GM23338 (cell line): ENCODE data around the gene TMEM223. TPM values are rescaled to one million over a fixed set of nuclear protein-coding genes. Genes with fewer than 3 reads are reported as not detected.

Source experiments
- ATAC-seq: fragments of 200-7000 bp; cut with Tn5 transposase; 3 replicates; pipeline ENCODE4 v1.9.1; 2020
- DNase-seq: peaks from one replicate; pipeline ENCODE4 v3.0.0-alpha.2; 2015; ENCODE audit warnings: low spot score
- H2AFZ ChIP-seq: fragments of 200-600 bp; sonication (generic); 2 replicates; pipeline ENCODE4 v1.8.0; 2016; ENCODE audit warnings: antibody characterized with exemption, mild to moderate bottlenecking, moderate library complexity
- H3F3A ChIP-seq: fragments of 200-600 bp; sonication (generic); replicated peaks from 2 replicates; pipeline ENCODE4 v1.8.0; 2017; ENCODE audit warnings: antibody characterized with exemption, mixed run types, low read depth
- H3K27ac ChIP-seq: fragments of 200-600 bp; sonication (generic); 2 replicates; pipeline ENCODE4 v1.6.1; 2016; ENCODE audit warnings: low read depth
- H3K27me3 ChIP-seq: fragments of 200-600 bp; sonication (generic); 2 replicates; pipeline ENCODE4 v1.8.0; 2016; ENCODE audit warnings: mild to moderate bottlenecking, mixed run types, moderate library complexity; ENCODE audit not compliant: insufficient read depth
- H3K36me3 ChIP-seq: fragments of 200-600 bp; sonication (generic); 2 replicates; pipeline ENCODE4 v1.8.0; 2016; ENCODE audit warnings: mild to moderate bottlenecking; ENCODE audit not compliant: insufficient read depth
- H3K4me1 ChIP-seq: fragments of 200-600 bp; sonication (generic); 2 replicates; pipeline ENCODE4 v1.8.0; 2016; ENCODE audit warnings: mild to moderate bottlenecking, moderate library complexity; ENCODE audit not compliant: insufficient read depth
- H3K4me2 ChIP-seq: fragments of 200-600 bp; sonication (generic); 2 replicates; pipeline ENCODE4 v1.7.1; 2017; ENCODE audit warnings: mixed run types
- H3K4me3 ChIP-seq: fragments of 200-600 bp; sonication (generic); 2 replicates; pipeline ENCODE4 v1.6.1; 2016; ENCODE audit warnings: mixed run types
- H3K79me2 ChIP-seq: fragments of 200-600 bp; sonication (generic); replicated peaks from 2 replicates; pipeline ENCODE4 v1.8.0; 2017; ENCODE audit warnings: mild to moderate bottlenecking; ENCODE audit not compliant: insufficient read depth
- H3K9me2 ChIP-seq: fragments of 200-600 bp; sonication (generic); 2 replicates; pipeline ENCODE4 v1.8.0; 2017; ENCODE audit not compliant: insufficient read depth
- H4K20me1 ChIP-seq: fragments of 200-600 bp; sonication (generic); replicated peaks from 2 replicates; pipeline ENCODE4 v1.8.0; 2017; ENCODE audit warnings: mild to moderate bottlenecking; ENCODE audit not compliant: insufficient read depth
- H3K27ac Mint-ChIP-seq: 2 replicates; pipeline ENCODE4 v1.8.0; 2020; ENCODE audit warnings: inconsistent platforms, mild to moderate bottlenecking, moderate library complexity, mixed read lengths
- H3K27me3 Mint-ChIP-seq: 3 replicates; pipeline ENCODE4 v1.8.0; 2022; ENCODE audit warnings: low read depth, mild to moderate bottlenecking, moderate library complexity, mixed read lengths, inconsistent platforms; ENCODE audit not compliant: insufficient read depth, poor library complexity
- H3K36me3 Mint-ChIP-seq: 3 replicates; pipeline ENCODE4 v1.8.0; 2021; ENCODE audit warnings: low read depth, mild to moderate bottlenecking, inconsistent platforms, moderate library complexity, mixed read lengths
- H3K4me1 Mint-ChIP-seq: 3 replicates; pipeline ENCODE4 v1.8.0; 2020; ENCODE audit warnings: mild to moderate bottlenecking, inconsistent platforms, mixed read lengths
- H3K4me3 Mint-ChIP-seq: 3 replicates; pipeline ENCODE4 v1.8.0; 2021; ENCODE audit warnings: moderate library complexity, mild to moderate bottlenecking, inconsistent platforms, mixed read lengths
- H3K9me3 Mint-ChIP-seq: 3 replicates; pipeline ENCODE4 v1.8.0; 2020; ENCODE audit warnings: moderate library complexity, mild to moderate bottlenecking, inconsistent platforms, mixed read lengths
- CREB1 ChIP-seq: fragments of 250-450 bp; sonication (Bioruptor Pico); IDR thresholded peaks from 2 replicates; pipeline ENCODE4 v1.5.0; 2020; ENCODE audit warnings: low read depth, mild to moderate bottlenecking, moderate library complexity
- CTCF ChIP-seq, 2 experiments: fragments of 200-600 bp in 1 of 2; sonication (generic) in 1 of 2; conservative IDR thresholded peaks; 2 replicates each; pipeline versions ENCODE4 v1.5.1 to v1.6.1; 2016 to 2017; ENCODE audit warnings: antibody characterized with exemption in 2 of 2, low read depth in 2 of 2, mild to moderate bottlenecking in 2 of 2, moderate library complexity in 1 of 2
- ETS1 ChIP-seq: IDR thresholded peaks from 2 replicates; pipeline ENCODE4 v1.6.1; 2016; ENCODE audit warnings: antibody characterized with exemption
- EZH2 ChIP-seq: fragments of 200-600 bp; sonication (generic); IDR thresholded peaks from one replicate; pipeline ENCODE4 v1.8.0; 2017; ENCODE audit warnings: antibody characterized with exemption, mild to moderate bottlenecking, low read depth; ENCODE audit not compliant: unreplicated experiment
- EZH2phosphoT487 ChIP-seq: fragments of 200-600 bp; sonication (generic); IDR thresholded peaks from one replicate; pipeline ENCODE4 v1.8.1; 2018; ENCODE audit warnings: antibody characterized with exemption; ENCODE audit not compliant: unreplicated experiment
- JUNB ChIP-seq: IDR thresholded peaks from one replicate; pipeline ENCODE4 v1.6.1; 2016; ENCODE audit warnings: antibody characterized with exemption; ENCODE audit not compliant: unreplicated experiment
- NANOG ChIP-seq: IDR thresholded peaks from 2 replicates; pipeline ENCODE4 v1.6.1; 2016; ENCODE audit warnings: antibody characterized with exemption, borderline replicate concordance
- POLR2AphosphoS5 ChIP-seq: IDR thresholded peaks from 2 replicates; pipeline ENCODE4 v1.6.1; 2016; ENCODE audit warnings: antibody characterized with exemption, low read depth
- STAT1 ChIP-seq: IDR thresholded peaks from one replicate; pipeline ENCODE4 v1.6.1; 2016; ENCODE audit warnings: antibody characterized with exemption; ENCODE audit not compliant: unreplicated experiment
- ZNF114 ChIP-seq: fragments of 250-450 bp; sonication (Bioruptor Pico); IDR thresholded peaks from 2 replicates; pipeline ENCODE4 v1.5.0; 2020; ENCODE audit warnings: mild to moderate bottlenecking, moderate library complexity
- ZNF331 ChIP-seq: fragments of 250-450 bp; sonication (Bioruptor Pico); IDR thresholded peaks from 2 replicates; pipeline ENCODE4 v1.5.0; 2020; ENCODE audit warnings: low read depth, mild to moderate bottlenecking, moderate library complexity
- ZNF462 ChIP-seq: fragments of 250-450 bp; sonication (Bioruptor Pico); IDR thresholded peaks from 2 replicates; pipeline ENCODE4 v1.5.0; 2020; ENCODE audit warnings: mild to moderate bottlenecking, moderate library complexity
- polyA plus RNA-seq: library from polyadenylated mRNA; unstranded; fragments of >200 nt; fragmentation: Nextera tagmentation; extraction: Ambion mirVana; gene quantifications from 2 replicates; pipeline ENCODE4 v1.2.1, GENCODE V29; 2016
- total RNA-seq: library from RNA; depleted of rRNA; stranded (reverse); fragments of >200 nt; shearing (Covaris generic); gene quantifications from 2 replicates; pipeline ENCODE4 v1.2.3, GENCODE V29; 2014
- TF ChIP-seq, protein P1 (sequence below): IDR thresholded peaks from one replicate; pipeline ENCODE4 v1.6.1; 2018; ENCODE audit warnings: antibody characterized with exemption; ENCODE audit not compliant: unreplicated experiment

Gene TMEM223
- total and polyA plus RNA-seq, 2 experiments from 2014 or later: 46.1 to 59.6 TPM

- peaks cover 41% of the 10 kb centered on the region for H3F3A ChIP-seq
- H3K27ac Mint-ChIP-seq: peak overlapping the region; percentile 97
- DNase-seq: no peak
- peaks cover 2% of the 10 kb centered on the region; the same call in 1 of the 3 replicates for H3K9me3 Mint-ChIP-seq
- H3K36me3 Mint-ChIP-seq: peaks cover 72% of the 10 kb centered on the region
- no peaks in the 10 kb centered on the region for H3K27me3 ChIP-seq
- H3K9me2 ChIP-seq: no peaks in the 10 kb centered on the region
- H3K27me3 Mint-ChIP-seq: peaks cover 20% of the 10 kb centered on the region
- H3K79me2 ChIP-seq: peaks cover 78% of the 10 kb centered on the region
- H3K36me3 ChIP-seq: peaks cover 41% of the 10 kb centered on the region
- peak overlapping the region; percentile 71 for H3K4me2 ChIP-seq
- peak overlapping the region; percentile 86; the same call in 1 of the 2 replicates for H3K27ac ChIP-seq
- peaks cover 22% of the 10 kb centered on the region for H3K4me1 Mint-ChIP-seq
- H3K4me3 ChIP-seq: peak overlapping the region; percentile 69
- H3K4me3 Mint-ChIP-seq: peak overlapping the region; percentile 98
- H2AFZ ChIP-seq: no peak overlapping the region
- ATAC-seq: no peak
- TF ChIP-seq CTCF (conservative IDR thresholded peaks at IDR 0.05; ENCODE audit: low read depth in 2 of 2) (no peak), ZNF462 (CRISPR knock-in tag) (no peak), POLR2AphosphoS5 (no peak), NANOG (no peak), STAT1 (no peak), ZNF114 (CRISPR knock-in tag) (no peak), EZH2 (no peak), ZNF331 (CRISPR knock-in tag) (no peak), JUNB (no peak), EZH2phosphoT487 (no peak), ETS1 (no peak), CREB1 (CRISPR knock-in tag) (no peak)
- TF ChIP-seq, protein P1, sequence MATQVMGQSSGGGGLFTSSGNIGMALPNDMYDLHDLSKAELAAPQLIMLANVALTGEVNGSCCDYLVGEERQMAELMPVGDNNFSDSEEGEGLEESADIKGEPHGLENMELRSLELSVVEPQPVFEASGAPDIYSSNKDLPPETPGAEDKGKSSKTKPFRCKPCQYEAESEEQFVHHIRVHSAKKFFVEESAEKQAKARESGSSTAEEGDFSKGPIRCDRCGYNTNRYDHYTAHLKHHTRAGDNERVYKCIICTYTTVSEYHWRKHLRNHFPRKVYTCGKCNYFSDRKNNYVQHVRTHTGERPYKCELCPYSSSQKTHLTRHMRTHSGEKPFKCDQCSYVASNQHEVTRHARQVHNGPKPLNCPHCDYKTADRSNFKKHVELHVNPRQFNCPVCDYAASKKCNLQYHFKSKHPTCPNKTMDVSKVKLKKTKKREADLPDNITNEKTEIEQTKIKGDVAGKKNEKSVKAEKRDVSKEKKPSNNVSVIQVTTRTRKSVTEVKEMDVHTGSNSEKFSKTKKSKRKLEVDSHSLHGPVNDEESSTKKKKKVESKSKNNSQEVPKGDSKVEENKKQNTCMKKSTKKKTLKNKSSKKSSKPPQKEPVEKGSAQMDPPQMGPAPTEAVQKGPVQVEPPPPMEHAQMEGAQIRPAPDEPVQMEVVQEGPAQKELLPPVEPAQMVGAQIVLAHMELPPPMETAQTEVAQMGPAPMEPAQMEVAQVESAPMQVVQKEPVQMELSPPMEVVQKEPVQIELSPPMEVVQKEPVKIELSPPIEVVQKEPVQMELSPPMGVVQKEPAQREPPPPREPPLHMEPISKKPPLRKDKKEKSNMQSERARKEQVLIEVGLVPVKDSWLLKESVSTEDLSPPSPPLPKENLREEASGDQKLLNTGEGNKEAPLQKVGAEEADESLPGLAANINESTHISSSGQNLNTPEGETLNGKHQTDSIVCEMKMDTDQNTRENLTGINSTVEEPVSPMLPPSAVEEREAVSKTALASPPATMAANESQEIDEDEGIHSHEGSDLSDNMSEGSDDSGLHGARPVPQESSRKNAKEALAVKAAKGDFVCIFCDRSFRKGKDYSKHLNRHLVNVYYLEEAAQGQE: no peak
- H3K4me1 ChIP-seq: peaks cover 25% of the 10 kb centered on the region; the same call in 1 of the 2 replicates
- H4K20me1 ChIP-seq: peaks cover 43% of the 10 kb centered on the region
Observed at GRCh38 chr11:62752994-62753735, 38.6 kb downstream of the TMEM223 start.
